H1 (cell line): ENCODE data around the gene CIZ1. TPM values are rescaled to one million over a fixed set of nuclear protein-coding genes. Genes with fewer than 3 reads are reported as not detected.

Source experiments
- CTCF ChIA-PET: fragments of 300-600 bp; sonication (Branson Sonifier 250); formaldehyde crosslinking; loops from one replicate; lab custom pipeline; 2021; ENCODE audit not compliant: partially characterized antibody; lab: Charles Lee
- POLR2A ChIA-PET: fragments of 300-600 bp; sonication (Branson Sonifier 250); formaldehyde crosslinking; loops from one replicate; lab custom pipeline; 2021; ENCODE audit warnings: inconsistent platforms; ENCODE audit not compliant: partially characterized antibody; lab: Charles Lee
- DNase-seq, 2 experiments: peaks; one replicate each; pipeline versions ENCODE4 v3.0.0 to v3.0.0-alpha.2; 2010 to 2022; ENCODE audit warnings: low spot score in 2 of 2, low read depth in 1 of 2, mixed read lengths in 1 of 2
- FAIRE-seq: peaks from 2 replicates; lab custom pipeline; 2011; peaks lifted over from hg19 to GRCh38; lab: Jason Lieb, UNC
- H2AFZ ChIP-seq: 2 replicates; pipeline ENCODE4 v1.8.1; 2012; ENCODE audit warnings: low read length, inconsistent platforms
- H2AK5ac ChIP-seq: 2 replicates; pipeline ENCODE4 v1.6.1; 2013; ENCODE audit warnings: low read depth, low read length
- H2BK120ac ChIP-seq: replicated peaks from 2 replicates; pipeline ENCODE3; 2013; ENCODE audit warnings: low read depth, low read length, inconsistent platforms
- H2BK12ac ChIP-seq: 2 replicates; pipeline ENCODE4 v1.6.1; 2013; ENCODE audit warnings: low read depth, low read length
- H2BK15ac ChIP-seq: 2 replicates; pipeline ENCODE4 v1.6.1; 2013; ENCODE audit warnings: low read length
- H2BK20ac ChIP-seq: 2 replicates; pipeline ENCODE4 v1.6.1; 2013; ENCODE audit warnings: low read length
- H2BK5ac ChIP-seq: 2 replicates; pipeline ENCODE4 v1.6.1; 2013; ENCODE audit warnings: low read depth, low read length
- H3K14ac ChIP-seq: 2 replicates; pipeline ENCODE4 v1.6.1; 2013; ENCODE audit warnings: inconsistent platforms; ENCODE audit not compliant: insufficient read length
- H3K18ac ChIP-seq: 2 replicates; pipeline ENCODE4 v1.6.1; 2013; ENCODE audit warnings: low read length; ENCODE audit errors: extremely low read depth
- H3K23ac ChIP-seq: 2 replicates; pipeline ENCODE4 v1.6.1; 2013; ENCODE audit warnings: inconsistent platforms; ENCODE audit not compliant: insufficient read length
- H3K23me2 ChIP-seq: 2 replicates; pipeline ENCODE4 v1.6.1; 2013; ENCODE audit warnings: low read depth, low read length
- H3K27ac ChIP-seq: 2 replicates; pipeline ENCODE4 v1.6.1; 2011; ENCODE audit warnings: low read depth, low read length, inconsistent platforms
- H3K27me3 ChIP-seq, 4 experiments: replicated peaks in 1 of 4; 1 replicate in 1 of 4; 2 replicates in 3 of 4; pipeline versions ENCODE4 v1.6.1 to v1.8.1; 2011 to 2013; ENCODE audit warnings: low read length in 3 of 4, mild to moderate bottlenecking in 3 of 4, inconsistent platforms in 2 of 4, mixed read lengths in 2 of 4, moderate library complexity in 1 of 4; ENCODE audit not compliant: control insufficient read depth in 3 of 4, insufficient read depth in 3 of 4; ENCODE audit errors: extremely low read depth in 1 of 4
- H3K36me3 ChIP-seq, 4 experiments: 2 replicates each; pipeline versions ENCODE4 v1.6.1 to v1.8.1; 2011 to 2013; ENCODE audit warnings: mild to moderate bottlenecking in 4 of 4, low read length in 3 of 4, moderate library complexity in 2 of 4, control low read depth in 1 of 4, inconsistent platforms in 1 of 4; ENCODE audit not compliant: insufficient read depth in 4 of 4, control insufficient read depth in 2 of 4
- H3K4ac ChIP-seq: replicated peaks from 2 replicates; pipeline ENCODE3; 2013; ENCODE audit warnings: low read length, low read depth, mixed read lengths, inconsistent platforms; ENCODE audit not compliant: insufficient read length
- H3K4me1 ChIP-seq, 4 experiments: replicated peaks in 1 of 4; 1 replicate in 1 of 4; 2 replicates in 3 of 4; pipeline versions ENCODE4 v1.6.1 to v1.8.1; 2011 to 2013; ENCODE audit warnings: low read length in 3 of 4, inconsistent platforms in 2 of 4, mixed read lengths in 1 of 4; ENCODE audit not compliant: insufficient read depth in 4 of 4, control insufficient read depth in 3 of 4
- H3K4me2 ChIP-seq, 2 experiments: 2 replicates each; pipeline versions ENCODE4 v1.6.1 to v1.8.1; 2011 to 2013; ENCODE audit warnings: low read depth in 2 of 2, low read length in 2 of 2, control low read depth in 1 of 2, inconsistent platforms in 1 of 2, mild to moderate bottlenecking in 1 of 2; ENCODE audit not compliant: insufficient read depth in 1 of 2
- H3K4me3 ChIP-seq, 4 experiments: fragments of 200-600, 300-600 bp in 1 of 4; sonication (generic), shearing (Covaris generic), sonication (Bioruptor Twin) in 1 of 4; 2 replicates each; pipeline versions ENCODE4 v1.5.1 to v1.8.1; 2011 to 2016; ENCODE audit warnings: low read length in 4 of 4, low read depth in 3 of 4, control low read depth in 2 of 4, inconsistent platforms in 2 of 4, mild to moderate bottlenecking in 2 of 4, mixed read lengths in 1 of 4, moderate library complexity in 1 of 4; ENCODE audit not compliant: insufficient read depth in 2 of 4; ENCODE audit errors: extremely low read depth in 1 of 4
- H3K56ac ChIP-seq: replicated peaks from 2 replicates; pipeline ENCODE3; 2013; ENCODE audit warnings: low read depth, mild to moderate bottlenecking, mixed read lengths, low read length, inconsistent platforms; ENCODE audit not compliant: insufficient read length
- H3K79me1 ChIP-seq: 2 replicates; pipeline ENCODE4 v1.6.1; 2013; ENCODE audit warnings: low read depth, low read length, control low read depth
- H3K79me2 ChIP-seq, 2 experiments: 2 replicates each; pipeline versions ENCODE4 v1.6.1 to v1.8.1; 2012 to 2013; ENCODE audit warnings: low read length in 2 of 2, mild to moderate bottlenecking in 2 of 2, inconsistent platforms in 1 of 2; ENCODE audit not compliant: insufficient read depth in 2 of 2, control insufficient read depth in 1 of 2
- H3K9ac ChIP-seq, 4 experiments: replicated peaks in 1 of 4; 1 replicate in 1 of 4; 2 replicates in 3 of 4; pipeline versions ENCODE4 v1.6.1 to v1.8.1; 2011 to 2013; ENCODE audit warnings: low read depth in 3 of 4, low read length in 3 of 4, control low read depth in 2 of 4, mild to moderate bottlenecking in 2 of 4, moderate library complexity in 2 of 4, inconsistent platforms in 1 of 4; ENCODE audit errors: extremely low read depth in 1 of 4
- H3K9me3 ChIP-seq, 2 experiments: 2 replicates each; pipeline versions ENCODE4 v1.6.1 to v1.8.1; 2012 to 2013; ENCODE audit warnings: mild to moderate bottlenecking in 2 of 2, moderate library complexity in 2 of 2, control low read depth in 1 of 2, inconsistent platforms in 1 of 2, low read depth in 1 of 2, low read length in 1 of 2, mixed read lengths in 1 of 2; ENCODE audit not compliant: insufficient read depth in 2 of 2
- H4K20me1 ChIP-seq, 2 experiments: replicated peaks in 1 of 2; 2 replicates each; pipeline versions ENCODE3 to v1.8.1; 2011 to 2013; ENCODE audit warnings: inconsistent platforms in 2 of 2, low read length in 2 of 2, mild to moderate bottlenecking in 1 of 2; ENCODE audit not compliant: insufficient read depth in 2 of 2, control insufficient read depth in 1 of 2
- H4K5ac ChIP-seq: 2 replicates; pipeline ENCODE4 v1.6.1; 2013; ENCODE audit warnings: low read length, low read depth, mixed read lengths, inconsistent platforms; ENCODE audit not compliant: insufficient read length
- H4K8ac ChIP-seq: 2 replicates; pipeline ENCODE4 v1.8.0; 2013; ENCODE audit warnings: mild to moderate bottlenecking, moderate library complexity, low read length, inconsistent platforms; ENCODE audit not compliant: insufficient read depth; ENCODE audit errors: extremely low read depth
- H4K91ac ChIP-seq: replicated peaks from 2 replicates; pipeline ENCODE3; 2013; ENCODE audit warnings: low read length, mixed read lengths, inconsistent platforms; ENCODE audit not compliant: insufficient read length
- ATF3 ChIP-seq: IDR thresholded peaks from 2 replicates; pipeline ENCODE4 v1.6.1; 2011; ENCODE audit warnings: low read depth, mild to moderate bottlenecking, low read length; ENCODE audit not compliant: insufficient read depth
- E2F6 ChIP-seq: IDR thresholded peaks from 2 replicates; pipeline ENCODE4 v1.6.1; 2012; ENCODE audit warnings: inconsistent platforms
- EGR1 ChIP-seq: IDR thresholded peaks from 2 replicates; pipeline ENCODE4 v1.6.1; 2011; ENCODE audit warnings: low read depth, low read length, borderline replicate concordance
- GABPA ChIP-seq: IDR thresholded peaks from 2 replicates; pipeline ENCODE4 v1.6.1; 2011; ENCODE audit warnings: mild to moderate bottlenecking, low read length, moderate library complexity, borderline replicate concordance; ENCODE audit not compliant: insufficient read depth
- KDM5A ChIP-seq: fragments of 200-600 bp; IDR thresholded peaks from 2 replicates; pipeline ENCODE4 v1.7.1; 2012; ENCODE audit warnings: mild to moderate bottlenecking, low read length, inconsistent platforms, mixed read lengths
- SP1 ChIP-seq: IDR thresholded peaks from 2 replicates; pipeline ENCODE4 v1.6.1; 2011; ENCODE audit warnings: low read depth, low read length
- SP2 ChIP-seq: IDR thresholded peaks from 2 replicates; pipeline ENCODE4 v1.6.1; 2012; ENCODE audit warnings: mild to moderate bottlenecking, low read length, inconsistent platforms
- TEAD4 ChIP-seq: IDR thresholded peaks from 2 replicates; pipeline ENCODE4 v1.6.1; 2012; ENCODE audit warnings: low read depth, low read length, inconsistent platforms, mixed read lengths
- WGBS, 2 experiments: shearing (Covaris generic) in 1 of 2; methylation state at CpG; one replicate each; pipeline versions ENCODE4 v1.1.6 to v1.1.7; 2013 to 2015; ENCODE audit warnings: low lambda C conversion rate in 2 of 2, mixed read lengths in 2 of 2, inconsistent platforms in 1 of 2, low coverage in 1 of 2, missing lambda C conversion rate in 1 of 2; ENCODE audit not compliant: insufficient replicate concordance in 2 of 2, insufficient coverage in 1 of 2, insufficient read length in 1 of 2; ENCODE audit errors: extremely low coverage in 1 of 2, missing lambda C conversion rate in 1 of 2; 5-methylcytosine and 5-hydroxymethylcytosine counted together
- polyA plus RNA-seq, 7 experiments: library from polyadenylated mRNA; depleted of rRNA in 3 of 7; stranded (reverse) in 5 of 7; unstranded in 2 of 7; fragments of >200 nt in 5 of 7; fragments of 200-250 nt in 2 of 7; gene quantifications; 1 replicate in 5 of 7; 2 replicates in 1 of 7; 4 replicates in 1 of 7; pipeline versions ENCODE4 v1.2.1 to v1.2.3, GENCODE V29; 2011 to 2013; ENCODE audit warnings: missing spikeins in 2 of 7, mixed read lengths in 2 of 7
- total RNA-seq: library from RNA; stranded (reverse); fragmentation: NEBNext Ultra II Directional; extraction: Animal tissue kit (Norgen Biotek cat#: 25700); gene quantifications from 2 replicates; pipeline ENCODE4 v1.2.1, GENCODE V29; 2021

CIZ1 gene
- total and polyA plus RNA-seq, 2 of the 8 experiments (the other 6 are each of a cell fraction or from before 2014, with no cell fraction given): 66.0 to 107 TPM

GRCh38 chr9:128121466-128121810 is 69.9 kb downstream of the CIZ1 start:
- TF ChIP-seq SP1 (no peak), GABPA (no peak), SP2 (no peak), KDM5A (no peak), ATF3 (no peak), TEAD4 (no peak), E2F6 (no peak), EGR1 (no peak)
- TF ChIP-seq, all 59 proteins: peak for 0
- H3K4me2 ChIP-seq: no peak overlapping the region
- no peak overlapping the region for H3K56ac ChIP-seq
- DNase-seq (no peak), FAIRE-seq (no peak)
- H4K8ac ChIP-seq: no peak overlapping the region
- H3K23ac ChIP-seq: no peak overlapping the region
- H3K27ac ChIP-seq: no peak overlapping the region
- peaks cover 4% of the 10 kb centered on the region; the same call in 1 of the 2 replicates for H3K79me1 ChIP-seq
- H3K14ac ChIP-seq: no peak overlapping the region
- H3K4me1 ChIP-seq: peaks cover 0 to 8% (median 4%) of the 10 kb centered on the region in 4 experiments; a peak in 3 of 7 replicates
- H2BK5ac ChIP-seq: no peak overlapping the region
- POLR2A ChIA-PET: interaction anchor here (1.8 kb wide), 1 partner anchor 13 kb away, joined by 5 read pairs; no protein-coding TSS in a partner anchor
- H2BK20ac ChIP-seq: no peak overlapping the region
- no peaks in the 10 kb centered on the region for H3K23me2 ChIP-seq
- H2AK5ac ChIP-seq: no peak overlapping the region
- H3K18ac ChIP-seq: no peak overlapping the region
- no peak overlapping the region for H3K4ac ChIP-seq
- H3K9ac ChIP-seq: no peak overlapping the region
- WGBS, 2 experiments: 89% methylated on average over 5 of the region's 5 CpGs; no CpG with 5 or more reads in 1 of the 2 experiments
- CTCF ChIA-PET: interaction anchor here (0.8 to 2.4 kb wide), 3 partner anchors 7 to 69 kb away, joined by 3 to 11 read pairs (median 3); no protein-coding TSS in a partner anchor
- no peak overlapping the region for H4K91ac ChIP-seq
- H3K27me3 ChIP-seq: no peaks in the 10 kb centered on the region
- no peak overlapping the region for H2BK120ac ChIP-seq
- H3K36me3 ChIP-seq: peaks cover 2 to 26% (median 8%) of the 10 kb centered on the region in 4 experiments; a peak in 4 of 8 replicates
- H2BK12ac ChIP-seq: no peak overlapping the region
- H3K79me2 ChIP-seq: peaks cover 0 to 13% of the 10 kb centered on the region in 2 experiments; a peak in 1 of 4 replicates
- H2BK15ac ChIP-seq: no peak overlapping the region
- H4K5ac ChIP-seq: no peak overlapping the region
- no peaks in the 10 kb centered on the region for H3K9me3 ChIP-seq
- peaks cover 3 to 24% of the 10 kb centered on the region in 2 experiments for H4K20me1 ChIP-seq
- H3K4me3 ChIP-seq: no peak overlapping the region
- H2AFZ ChIP-seq: no peak overlapping the region
